NCI-H1694 treated with DMSO at 0.1 percent for 48 hours (cell line): ENCODE measurements around the gene TMEM80.

Source experiments
- DNase-seq: peaks from one replicate; lab custom pipeline; 2025; lab: John Stamatoyannopoulos, UW

TMEM80 gene

DNA sequence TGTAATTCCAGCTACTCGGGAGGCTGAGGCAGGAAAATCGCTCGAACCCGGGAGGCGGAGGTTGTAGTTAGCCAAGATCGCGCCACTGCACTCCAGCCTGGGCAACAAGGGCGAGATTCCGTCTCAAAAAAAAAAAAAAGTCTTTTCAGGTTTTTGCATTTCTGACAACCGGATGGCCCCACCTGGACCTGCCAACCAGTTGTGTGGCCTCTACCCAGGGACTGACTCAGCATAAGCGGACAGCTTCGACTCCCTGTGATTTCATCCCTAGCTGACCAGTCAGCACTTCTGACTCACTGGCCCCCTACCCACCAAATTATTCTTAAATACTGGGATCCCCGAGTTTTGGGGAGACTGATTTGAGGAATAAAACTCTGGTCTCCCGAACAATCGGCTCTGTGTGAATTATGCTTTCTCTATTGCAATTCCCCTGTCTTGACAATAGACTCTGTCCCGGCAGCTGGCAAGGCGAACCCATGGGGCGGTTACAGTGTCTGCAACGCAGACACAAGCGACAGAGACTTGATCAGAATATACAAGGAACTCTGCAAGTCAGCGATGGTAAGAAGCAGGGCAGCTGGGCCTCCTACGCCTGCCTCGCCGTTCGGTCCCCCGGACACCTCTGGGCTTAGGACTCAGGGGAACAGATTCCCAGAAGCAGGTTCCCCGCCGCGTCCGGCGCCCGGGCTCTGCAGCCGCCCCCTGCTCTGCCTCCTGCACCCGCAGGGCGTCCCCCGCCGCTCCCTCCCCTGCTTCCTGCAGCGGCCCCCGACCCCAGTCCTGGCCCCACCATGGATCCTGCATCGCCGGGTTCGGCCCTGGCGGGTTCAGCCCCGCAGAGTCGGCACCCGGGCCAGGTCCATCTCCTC is 50.9 kb downstream of the TMEM80 start:
- DNase-seq, result no peak

- peak; percentile 53 for DNase-seq
Measured at GRCh38 chr11:747158-748006, 51.8 kb downstream of the TMEM80 start, which contains the start of gene TALDO1. TALDO1 (plus strand) TSS chr11:747464; CDS start chr11:747482, 18 bp downstream.

GRCh38 chr11:748007-748359 is 52.4 kb downstream of the TMEM80 start:
- no peak for DNase-seq

DNA sequence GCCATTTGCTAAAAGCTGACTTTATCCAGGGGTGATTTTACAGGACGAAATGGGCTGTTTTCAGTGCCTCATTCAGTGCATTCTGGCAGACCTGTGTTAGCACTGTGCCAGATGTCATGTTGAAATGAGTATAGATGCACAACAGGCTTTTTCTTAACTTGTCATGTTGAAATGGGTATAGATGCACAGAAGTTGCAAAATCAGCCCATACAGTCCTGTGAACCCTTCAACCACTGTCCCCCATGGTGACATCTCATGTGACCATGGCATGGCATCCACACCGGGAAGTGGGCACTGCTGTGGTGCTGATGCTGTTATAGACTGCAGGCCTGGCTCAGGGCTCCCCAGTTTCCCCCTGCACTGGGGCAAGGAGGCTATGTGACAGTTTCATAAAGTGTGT is 54.1 kb downstream of the TMEM80 start:
- no peak for DNase-seq
